Suppressor macrophage (primary cell): Measurements from ENCODE around the gene TMEM176B.
A peak's percentile ranks its signal among the peaks of the same experiment; 100 is the strongest.

ENCODE experiments used
- DNase-seq, 4 experiments: peaks; one replicate each; pipeline ENCODE4 v3.0.0-alpha.2; 2020 to 2022
- total RNA-seq, 17 experiments: gene quantifications; one replicate each; lab custom pipeline; 2026; ENCODE audit warnings: mixed read lengths in 6 of 17, inconsistent platforms in 3 of 17; lab: John Stamatoyannopoulos, UW

The TMEM176B gene
- 1.7 to 26.4 (median 4.2) reads per million in 17 experiments for total RNA-seq

DNA sequence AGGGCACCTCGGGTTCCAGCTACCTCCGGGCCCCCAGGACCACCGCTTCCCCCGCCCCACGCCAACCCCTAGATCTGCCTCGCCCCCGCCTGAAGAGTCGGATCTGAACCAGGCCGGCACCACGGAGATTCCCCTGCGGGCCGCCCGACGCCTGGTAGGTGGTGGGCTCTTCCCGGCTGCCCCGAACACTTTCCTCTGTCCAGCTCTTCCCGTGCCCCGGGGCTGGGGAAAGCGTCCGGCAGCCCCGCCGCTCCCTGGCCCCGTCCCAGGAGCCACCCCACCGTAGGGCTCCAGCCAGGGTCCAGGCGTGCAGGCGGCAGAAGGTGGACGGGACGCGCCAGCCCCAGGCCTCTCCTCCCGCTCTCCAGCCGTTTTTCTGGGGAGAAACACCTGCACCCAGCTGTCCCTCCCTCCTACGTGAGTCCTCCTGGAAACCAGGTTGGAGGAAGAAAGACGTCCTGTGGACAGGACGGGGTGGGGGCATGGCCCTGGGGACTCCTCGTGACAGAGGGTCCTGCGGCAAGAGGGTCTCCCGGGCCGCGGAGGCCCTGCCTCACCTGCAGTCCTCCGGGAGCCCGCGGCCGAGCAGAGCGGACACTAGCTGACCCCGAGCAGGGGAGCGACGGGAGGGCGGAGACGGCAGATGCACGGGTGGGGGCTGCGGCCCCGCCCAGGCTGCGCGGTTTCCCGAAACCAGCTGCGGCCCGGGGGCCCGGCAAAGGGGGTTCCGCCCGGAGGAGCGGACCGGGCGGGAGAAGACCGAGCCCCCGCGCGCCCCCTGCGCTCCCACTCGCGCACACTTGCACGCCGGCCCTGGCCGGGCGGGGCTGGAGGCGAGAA, at the start of gene TMEM176B:
Gene TMEM176B (minus strand): TSS at position 624 of the 840 bp plus-strand sequence. CDS start 3,795 bp downstream, outside the sequence.
- peak in 2 of 4 experiments; percentile 35 to 48 for DNase-seq

DNA sequence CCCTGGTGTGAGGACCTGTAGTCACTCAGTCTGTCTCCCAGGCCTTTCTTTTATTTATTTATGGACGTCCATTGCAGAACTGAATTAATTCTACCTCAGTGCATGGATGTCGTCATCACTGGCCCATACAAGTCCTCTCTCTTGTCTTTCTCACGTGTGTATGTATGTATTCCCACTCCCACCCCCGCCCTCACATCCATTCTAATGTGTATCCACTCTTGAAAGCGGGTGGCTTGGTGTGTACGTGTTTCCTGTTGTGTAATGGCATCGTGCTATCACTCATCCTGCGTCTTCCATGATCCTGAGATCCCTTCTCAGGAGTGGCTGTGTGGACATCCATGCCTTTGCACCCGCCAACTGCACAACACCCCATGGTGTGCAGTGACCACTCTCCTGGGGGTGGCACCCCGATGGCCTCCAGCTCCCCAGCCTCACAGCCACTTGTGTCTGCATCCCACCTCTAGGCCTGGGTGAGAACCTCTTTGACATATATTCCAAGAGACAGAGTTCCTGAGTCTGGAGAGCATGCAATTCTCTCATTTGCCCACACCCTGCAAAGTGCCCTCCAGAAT, 49.1 kb upstream of the TMEM176B start:
- DNase-seq = no peak

DNA sequence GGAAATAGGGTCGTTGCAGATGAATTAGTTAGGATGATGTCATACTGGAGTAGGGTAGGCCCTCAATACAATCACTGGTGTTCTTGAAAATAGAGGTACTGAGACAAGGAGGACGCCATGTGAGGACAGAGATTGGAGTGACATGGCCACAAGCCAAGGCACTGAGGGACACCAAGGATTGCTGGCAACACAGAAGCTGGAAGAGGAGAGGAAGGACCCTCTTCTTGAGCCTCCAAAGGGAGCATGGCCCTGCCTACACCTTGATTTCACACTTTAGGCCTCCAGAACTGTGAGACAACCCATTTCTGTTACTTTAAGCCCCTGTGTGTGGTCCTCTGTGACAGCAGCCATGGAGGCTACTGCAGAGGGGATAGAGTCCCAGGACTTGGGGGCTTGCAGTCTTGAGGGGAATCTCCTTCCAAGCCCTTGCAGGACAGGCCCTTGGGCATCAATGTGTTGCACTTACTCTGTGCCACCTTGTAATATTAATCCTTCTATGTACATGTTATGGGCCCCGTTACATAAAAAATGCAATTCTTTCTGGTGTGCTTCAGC, 48.5 kb upstream of the TMEM176B start:
- DNase-seq = no peak

DNA sequence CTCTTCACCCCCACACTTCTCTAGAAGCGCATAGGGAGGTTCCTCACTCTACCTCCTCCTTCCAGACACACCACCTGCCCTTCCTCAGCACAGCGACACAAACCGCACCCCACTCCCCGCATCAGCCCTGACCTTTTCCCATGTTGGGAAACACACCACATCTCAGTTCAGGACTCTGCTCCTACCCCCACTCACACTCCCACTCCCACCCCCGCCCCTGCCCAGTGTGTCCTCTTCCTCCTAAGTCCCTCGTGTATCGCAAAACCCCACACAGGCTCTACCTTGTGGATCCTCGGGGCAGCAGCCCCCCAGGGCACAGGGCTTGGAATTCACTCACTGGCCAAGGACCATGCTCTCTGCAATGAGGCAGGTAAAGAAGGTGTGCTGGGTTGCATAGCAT, 47.9 kb upstream of the TMEM176B start:
- DNase-seq = no peak

DNA sequence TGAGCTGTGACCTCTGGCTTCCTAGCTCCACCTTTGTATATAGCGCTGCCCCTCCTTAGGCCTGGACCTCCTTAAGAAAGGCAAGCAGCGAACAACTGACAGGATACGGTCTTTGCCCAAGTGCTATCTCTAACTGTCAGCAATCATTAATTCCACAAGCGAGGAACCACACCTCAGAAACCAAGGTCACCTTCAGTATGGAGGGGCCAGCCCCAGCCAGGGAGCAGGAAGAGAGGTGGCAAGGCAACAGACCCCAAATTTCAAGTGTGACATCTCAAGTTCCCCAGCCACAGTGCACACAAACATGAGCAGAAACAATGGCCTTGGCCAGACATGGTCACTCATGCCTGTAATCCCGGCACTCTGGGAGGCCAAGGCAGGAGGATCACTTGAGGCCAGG, 47.4 kb upstream of the TMEM176B start:
- DNase-seq = no peak

DNA sequence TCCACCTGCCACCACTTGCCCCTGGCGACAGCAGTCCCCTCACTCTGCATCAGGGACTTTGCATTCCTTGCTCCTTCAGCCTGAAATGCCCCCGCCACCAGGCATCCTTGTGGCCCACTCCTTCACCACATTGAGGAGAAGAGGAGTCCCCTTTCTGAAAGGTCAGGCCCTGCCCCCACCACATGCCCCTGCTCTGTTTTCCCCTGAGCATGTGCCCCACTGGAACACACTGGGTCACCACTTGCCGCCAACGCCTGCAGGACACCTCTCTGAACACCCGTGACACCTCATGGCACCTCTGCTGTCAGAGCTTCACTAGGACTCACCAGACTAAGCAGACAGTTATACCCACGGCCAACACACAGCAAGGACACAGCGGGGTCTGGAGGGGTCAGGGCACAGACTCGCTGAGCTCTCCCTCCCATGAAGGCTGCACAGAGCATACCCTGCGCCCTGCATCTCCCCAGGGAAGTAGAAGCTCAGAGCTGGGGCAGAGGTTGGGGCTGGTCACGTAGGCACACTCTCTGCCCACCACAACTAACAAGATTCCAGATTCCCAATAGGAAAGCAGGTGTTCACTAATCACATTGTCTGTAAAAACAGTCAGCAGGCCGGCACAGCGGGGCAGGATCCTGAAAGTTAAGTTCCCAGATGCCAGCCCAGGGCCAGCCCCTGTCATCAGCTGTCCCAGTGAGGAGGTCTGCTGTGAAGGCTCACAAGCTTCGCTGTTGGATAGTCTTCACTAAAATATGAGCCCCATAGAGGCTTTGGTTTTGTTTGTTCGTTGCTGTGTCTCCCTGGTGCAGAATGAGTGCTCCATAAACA, 46.3 kb upstream of the TMEM176B start:
- no peak for DNase-seq

DNA sequence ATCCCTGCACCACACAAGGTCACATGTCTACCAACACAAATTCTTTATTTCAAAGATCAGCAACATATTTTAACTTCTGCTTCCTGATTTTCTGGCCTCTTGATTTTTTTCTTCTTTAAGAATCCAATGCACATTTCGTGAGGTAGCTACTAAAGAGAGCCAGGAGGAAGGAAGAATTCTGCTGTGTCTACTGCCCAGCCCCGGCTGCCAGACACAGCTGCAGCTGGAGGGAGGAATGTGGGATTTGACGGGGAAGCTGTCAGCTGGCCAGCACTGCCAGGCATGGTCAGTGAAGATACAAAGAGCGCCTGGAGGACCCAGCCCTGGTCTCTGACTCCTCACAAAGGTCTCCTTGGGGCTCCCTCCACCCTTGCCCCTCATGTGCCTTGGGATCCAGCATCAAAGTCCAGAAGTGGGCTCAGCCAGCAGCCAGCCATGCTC, 45.3 kb upstream of the TMEM176B start:
- DNase-seq = peak; percentile 68 to 88 (median 82)

DNA sequence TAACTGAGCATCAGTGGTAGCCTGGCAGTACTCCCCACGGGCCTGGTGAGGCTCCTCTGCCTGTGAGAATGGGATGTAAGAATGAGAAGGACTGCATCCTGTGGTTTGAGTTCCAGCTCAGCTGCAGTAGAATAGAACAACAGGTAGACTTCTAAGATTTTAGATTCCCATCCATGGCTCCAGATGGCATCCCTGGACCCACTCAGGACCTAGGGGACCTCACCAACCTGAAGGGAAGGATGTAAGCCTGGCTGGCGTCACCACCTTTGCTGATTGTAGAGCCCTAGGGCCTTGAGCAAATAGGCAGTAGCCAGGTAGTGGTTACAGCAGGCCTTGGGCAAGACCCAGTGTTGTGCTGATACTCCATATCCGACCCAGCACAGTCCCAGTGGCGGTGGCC, 42.6 kb upstream of the TMEM176B start:
- no peak for DNase-seq

DNA sequence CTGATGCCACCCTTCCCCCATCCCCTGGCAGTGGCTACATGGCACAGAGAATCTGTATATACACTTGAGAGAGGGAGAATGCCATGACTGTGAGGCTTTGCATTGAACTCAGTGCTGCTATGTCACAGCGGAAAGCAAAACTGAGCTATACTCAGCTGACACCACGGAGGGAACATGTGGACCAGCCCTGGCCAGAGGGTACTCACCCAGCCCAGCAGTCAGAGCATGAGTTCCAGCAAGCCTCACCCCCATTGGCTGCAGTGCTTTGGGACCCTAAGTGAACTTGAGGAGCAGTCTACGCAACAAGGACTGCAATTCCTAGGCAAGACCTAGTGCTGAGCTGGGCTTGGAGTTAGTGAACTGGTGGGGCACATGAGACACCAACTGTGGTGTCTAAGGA, 41.9 kb upstream of the TMEM176B start:
- no peak for DNase-seq

DNA sequence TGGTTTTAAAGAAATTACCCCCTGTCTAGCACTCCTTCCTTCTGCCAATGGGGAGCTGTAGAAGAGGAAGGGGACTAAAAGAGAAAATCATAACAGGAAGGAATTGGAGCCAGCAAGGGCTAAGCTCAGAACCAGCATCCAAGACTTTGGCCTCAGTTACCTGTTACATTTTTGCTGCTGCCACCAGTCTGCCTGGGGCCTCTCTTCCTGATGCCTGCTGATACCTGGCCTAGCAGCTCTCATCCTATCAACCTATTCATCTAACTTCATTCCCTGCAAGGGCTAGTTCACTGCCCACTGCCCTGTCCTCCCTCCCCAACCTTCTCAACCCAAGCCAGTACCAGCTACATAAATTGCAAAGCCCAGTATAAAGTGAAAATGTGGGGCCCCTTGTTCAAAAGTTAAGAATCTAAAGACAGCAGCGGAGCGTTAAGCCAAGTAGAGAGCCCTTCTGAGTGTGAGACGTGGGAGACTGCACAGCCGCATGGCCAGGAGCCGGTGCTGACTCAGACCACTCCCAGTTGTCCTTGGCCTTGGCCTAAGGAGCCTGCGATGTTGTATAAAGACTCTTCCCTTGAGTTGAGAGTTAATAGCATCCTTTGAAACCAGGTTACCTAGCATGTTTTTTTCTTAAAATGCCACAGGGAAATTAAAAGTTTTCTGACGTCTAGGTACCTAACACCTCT, 38.9 kb upstream of the TMEM176B start:
- DNase-seq = no peak

DNA sequence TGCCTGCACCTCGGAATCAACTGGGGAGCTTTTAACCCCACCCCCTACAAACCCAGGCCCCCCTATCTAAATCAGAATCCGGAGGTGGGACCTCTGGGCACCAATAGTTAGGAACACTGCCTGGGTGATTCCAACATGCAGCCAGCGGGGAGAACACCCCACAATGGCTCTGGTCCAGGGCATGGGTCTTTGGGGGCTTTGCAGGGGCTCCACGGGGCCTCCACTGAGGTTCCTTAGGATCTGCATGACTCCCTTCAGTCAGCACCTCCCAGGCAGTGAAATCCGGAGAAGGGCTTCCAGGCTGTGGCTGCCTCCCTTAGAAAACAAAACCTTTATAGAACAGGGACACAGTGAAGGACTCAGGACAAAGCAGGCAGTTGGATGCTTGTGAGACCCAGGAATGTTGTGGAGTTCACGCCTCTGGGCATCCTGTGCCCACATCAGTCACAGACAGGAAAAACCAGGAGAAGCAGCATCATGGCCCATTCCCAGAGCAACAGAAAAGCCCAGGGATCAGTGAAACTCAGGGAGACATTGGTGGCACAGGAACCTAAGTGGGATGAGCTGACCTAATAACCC, 35.6 kb upstream of the TMEM176B start:
- no peak for DNase-seq

DNA sequence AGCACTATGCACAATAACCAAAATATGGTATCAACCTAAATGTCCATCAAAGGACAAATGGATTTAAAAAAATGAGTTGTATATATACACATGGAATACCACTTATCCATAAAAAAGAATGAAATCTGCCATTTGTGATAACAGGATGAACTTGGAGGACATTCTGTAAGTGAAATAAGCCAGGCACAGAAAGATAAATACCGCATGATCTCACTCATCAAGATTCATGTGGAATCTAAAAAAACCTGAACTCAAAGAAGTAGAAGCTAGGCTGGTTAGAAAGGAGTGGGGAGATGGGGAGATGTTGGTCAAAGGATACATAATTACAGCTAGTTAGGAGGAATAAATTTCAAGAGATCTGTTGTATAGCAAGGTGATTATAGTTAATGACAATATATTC, 34.9 kb upstream of the TMEM176B start:
- DNase-seq = no peak

DNA sequence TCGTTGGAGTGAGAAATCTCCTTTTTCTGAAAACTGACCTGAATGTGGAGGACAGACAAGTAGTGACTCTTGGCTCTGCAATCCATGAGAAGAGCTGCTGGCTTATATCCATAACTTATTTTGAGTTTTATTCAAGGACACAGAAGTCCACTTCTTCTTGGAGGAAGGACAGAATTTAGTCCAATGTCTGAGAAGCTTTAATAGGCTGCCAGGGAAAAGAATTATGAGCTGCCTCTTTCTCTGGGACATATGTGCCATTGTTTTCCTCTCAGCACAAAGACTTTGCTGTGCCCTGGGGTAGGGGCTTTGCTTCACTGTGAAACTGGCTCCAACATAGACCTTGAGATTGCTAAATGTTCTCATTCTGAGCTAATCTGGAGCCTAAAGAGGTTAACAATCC, 31.7 kb upstream of the TMEM176B start:
- no peak for DNase-seq

DNA sequence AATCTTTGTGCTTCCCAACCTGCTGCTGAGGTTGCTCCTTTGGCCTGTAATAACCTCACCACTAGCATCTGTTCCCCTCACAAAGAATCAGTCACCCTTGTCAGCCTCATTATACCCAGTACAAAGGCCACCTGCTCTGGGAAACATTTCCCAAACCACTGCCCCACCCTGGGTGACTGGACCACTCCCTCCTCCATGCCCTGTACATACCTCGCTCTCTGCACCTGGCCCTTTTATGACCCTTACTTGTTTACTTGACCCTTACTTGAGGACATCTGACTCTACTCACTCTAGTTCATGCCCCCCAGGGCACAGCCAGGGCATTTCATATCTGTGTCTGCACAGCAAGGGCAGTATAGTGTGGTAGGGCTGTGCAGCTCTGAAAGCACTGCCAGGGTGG, 30.8 kb upstream of the TMEM176B start:
- no peak for DNase-seq

DNA sequence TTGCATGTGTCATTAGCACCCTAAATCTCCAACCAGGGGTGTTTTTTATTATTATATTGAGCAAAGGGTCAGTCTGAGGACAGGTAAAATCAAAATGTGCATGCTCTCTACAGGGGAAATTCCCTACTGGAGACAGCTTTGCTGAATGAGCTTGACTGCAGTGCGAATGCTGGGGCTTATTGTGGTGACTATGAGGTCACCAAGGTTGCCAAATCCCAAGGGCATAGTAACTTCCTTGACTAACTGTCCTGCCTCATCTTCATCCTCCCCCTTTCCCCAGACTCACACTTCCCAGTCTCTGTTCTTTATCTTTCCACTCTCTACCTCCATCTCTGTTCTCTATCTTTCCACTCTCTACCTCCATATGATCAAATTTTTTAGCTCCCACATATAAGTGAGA, 29.3 kb upstream of the TMEM176B start:
- peak; percentile 65 to 83 (median 82) for DNase-seq

DNA sequence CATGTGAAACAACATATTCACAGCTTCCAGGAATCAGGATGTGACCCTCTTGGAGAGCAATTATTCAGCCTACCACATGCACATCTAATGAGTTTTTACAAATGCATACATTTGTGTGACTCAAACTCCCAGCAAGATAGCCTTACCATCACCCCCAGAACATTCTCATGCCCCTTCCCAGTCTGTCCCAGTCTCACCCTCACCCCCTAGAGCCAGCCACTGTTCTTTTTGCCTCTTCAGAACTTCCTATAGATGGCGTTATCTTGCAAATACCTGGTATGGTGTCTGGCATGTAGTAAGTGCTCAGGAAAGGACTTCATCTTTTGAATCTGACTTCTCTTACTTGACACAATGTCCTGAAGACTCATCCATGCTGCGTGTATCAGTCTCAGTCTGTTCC, 28.2 kb upstream of the TMEM176B start:
- DNase-seq = no peak

DNA sequence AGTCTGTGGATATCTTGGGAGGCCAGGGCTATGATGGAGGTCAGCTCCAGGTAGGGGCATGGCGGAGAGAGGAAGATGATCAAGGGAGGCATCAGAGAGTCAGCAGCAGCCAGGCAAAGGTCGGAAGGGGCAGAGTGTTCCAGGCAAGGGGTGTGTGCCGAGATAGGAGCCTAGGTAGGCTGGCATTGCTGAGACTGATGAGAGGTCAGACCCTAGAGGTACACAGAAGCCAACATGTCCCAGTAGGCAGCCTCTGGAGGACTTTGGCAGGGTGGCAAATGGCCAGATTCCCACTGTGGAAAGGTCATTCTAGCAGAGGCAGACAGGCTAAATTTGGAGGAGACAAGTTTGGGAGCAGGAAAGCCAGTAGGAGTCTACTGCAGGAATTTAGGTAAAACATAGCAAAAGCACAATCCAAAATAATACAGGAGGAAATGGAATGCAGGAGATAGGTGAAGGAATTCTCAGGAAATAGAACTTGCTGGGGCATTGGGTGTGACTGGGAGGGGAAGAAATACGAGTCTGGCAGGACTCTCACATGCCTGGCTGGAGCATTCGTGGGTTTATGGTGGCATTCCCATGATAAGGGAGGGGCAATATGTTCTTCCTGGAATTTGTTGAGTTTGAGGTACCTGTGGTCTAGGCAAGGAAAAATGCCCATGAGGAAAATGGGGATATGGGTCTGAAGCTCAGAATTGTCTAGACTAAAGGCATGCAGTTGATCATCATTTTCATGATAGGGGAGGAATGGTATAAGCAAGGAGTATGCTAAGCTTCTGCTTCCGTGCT, 26.1 kb upstream of the TMEM176B start:
- no peak for DNase-seq

DNA sequence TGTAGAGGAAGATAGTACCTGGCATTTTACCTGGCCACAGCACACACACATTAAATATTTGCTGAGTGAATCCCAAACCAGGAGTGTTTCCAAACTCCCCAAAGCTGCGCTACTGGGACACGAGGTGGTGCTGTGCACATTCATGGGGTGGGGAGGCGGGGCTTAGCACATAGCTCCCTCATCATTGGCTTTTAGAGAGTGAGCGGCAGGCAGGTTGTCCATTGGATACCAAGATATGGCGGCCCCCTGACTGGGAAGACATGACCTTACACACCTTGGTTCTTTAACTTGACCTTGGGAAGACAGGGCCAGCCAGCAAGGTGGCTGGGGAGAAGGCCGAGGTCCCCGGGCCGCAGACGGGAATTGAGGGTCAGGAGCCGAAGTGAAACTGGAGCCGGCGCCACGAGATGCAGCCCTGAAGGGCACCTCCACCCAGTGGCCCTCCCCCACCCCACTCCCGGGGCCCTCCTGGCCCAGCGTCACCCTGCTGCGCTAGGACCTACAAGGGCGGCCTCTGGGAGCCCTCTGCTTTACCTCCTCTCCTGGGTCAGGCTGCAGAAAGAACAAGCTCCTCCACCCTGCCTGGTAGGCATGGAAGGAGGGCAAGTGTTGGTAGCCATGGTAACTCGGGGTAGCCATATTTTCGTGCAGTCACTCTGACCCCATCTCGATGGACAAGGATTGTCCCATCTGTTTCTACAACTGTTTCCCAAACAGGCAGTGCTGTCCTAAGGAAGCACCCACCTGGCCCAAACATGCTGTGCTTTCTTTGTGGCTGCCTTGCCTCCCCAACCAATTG, 24.4 kb upstream of the TMEM176B start:
- no peak for DNase-seq

DNA sequence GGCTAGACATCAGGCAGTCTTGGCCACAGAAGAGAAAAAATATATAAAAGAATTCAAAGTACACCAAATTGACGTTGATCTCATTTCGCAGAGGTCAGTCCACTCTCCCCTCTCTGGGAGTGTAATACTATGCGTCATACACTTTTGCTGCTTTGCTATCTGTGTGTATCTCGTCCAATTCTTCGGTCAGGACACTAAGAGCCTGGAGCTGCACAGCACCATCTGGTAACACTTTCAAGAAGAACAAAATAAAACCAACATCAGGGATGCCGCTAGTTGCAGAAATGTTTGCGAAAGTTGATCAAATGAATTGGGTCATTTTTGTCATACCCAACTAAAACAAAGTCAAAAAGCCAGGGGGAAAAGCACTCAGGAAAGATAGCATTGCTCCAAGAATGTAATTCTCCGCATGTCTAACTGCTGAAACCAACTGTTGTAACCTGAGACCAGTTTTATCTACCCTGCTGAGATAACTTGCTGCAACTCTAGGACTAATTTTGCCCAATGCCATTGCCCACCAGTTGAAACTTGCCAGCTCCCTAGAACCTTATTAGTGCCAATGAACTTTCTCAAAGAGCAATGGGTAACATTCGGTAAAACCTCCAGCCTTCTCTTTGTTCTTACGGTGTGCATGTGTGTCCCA, 23.4 kb upstream of the TMEM176B start:
- no peak for DNase-seq

DNA sequence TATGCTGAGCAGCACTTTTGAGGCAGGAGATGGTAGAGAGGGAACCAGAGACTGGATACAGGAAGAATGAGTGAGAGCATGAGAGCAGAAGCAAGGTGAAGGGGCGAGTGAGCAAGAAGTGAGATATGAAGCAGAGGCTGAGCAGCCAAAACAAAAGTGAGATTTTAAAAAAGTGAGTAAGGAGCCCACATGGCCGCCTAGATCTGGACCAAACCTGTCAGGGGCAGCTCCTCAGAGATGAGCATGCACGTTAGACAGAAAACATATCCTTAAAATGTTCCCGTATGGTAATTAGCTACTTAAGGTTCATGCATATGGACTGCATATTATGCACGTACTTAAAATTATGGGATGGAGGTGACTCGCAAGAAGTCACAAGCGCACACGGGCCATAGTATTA, 22.9 kb upstream of the TMEM176B start:
- peak in 1 of 4 experiments; percentile 19 for DNase-seq
